GM21825 (cell line): ENCODE measurements around the gene SRSF7.
A peak's percentile ranks its signal among the peaks of the same experiment; 100 is the strongest.
"Not testable (repeated sequence)": the region's sequence is repeated elsewhere in the genome, so short reads cannot be mapped to it uniquely, and the experiment has no call there.

Experiments
- ATAC-seq: cut with Tn5 transposase; IDR thresholded peaks from one replicate; pipeline ENCODE4 v1.9.1; 2021; ENCODE audit warnings: mild to moderate bottlenecking, moderate library complexity; ENCODE audit not compliant: unreplicated experiment

The SRSF7 gene

DNA sequence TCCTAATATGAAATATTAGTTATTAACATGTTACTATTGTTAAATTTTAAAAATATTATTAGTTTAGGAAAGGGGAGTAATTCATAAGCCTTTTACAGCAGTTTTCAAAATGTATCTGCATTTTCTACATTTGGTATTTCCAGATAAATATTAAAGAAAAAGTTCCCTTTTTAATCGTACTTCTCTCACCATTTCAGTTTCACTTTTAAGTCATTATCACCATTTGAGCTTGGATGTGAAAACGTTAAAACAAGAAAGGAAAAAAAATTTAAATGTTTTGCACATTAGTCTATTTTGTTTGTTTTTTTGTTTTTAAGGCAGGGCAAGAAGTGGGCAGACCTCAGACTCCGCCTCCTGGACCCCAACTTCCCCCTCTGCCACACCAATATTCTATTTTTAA lies 3.3 kb upstream of the SRSF7 start:
- ATAC-seq: no peak

DNA sequence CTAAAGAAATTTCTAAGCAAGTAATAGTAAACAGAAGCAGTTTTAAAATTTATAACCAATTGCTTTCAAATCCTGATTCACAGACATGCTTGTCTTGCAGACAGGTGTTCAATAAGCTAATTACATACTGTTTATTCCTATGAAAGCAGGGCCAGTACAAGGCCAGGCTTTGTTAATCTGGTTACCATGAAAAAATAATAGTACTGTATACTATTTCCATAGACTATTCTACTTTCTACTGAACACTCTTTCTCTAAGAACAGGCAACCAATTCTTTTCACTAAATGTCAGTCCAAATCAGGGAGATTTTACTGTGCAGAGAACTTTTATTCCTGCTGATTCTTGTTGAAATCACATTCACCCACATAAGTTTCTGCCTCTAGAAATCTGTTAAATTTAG lies 2.9 kb upstream of the SRSF7 start:
- no peak for ATAC-seq

DNA sequence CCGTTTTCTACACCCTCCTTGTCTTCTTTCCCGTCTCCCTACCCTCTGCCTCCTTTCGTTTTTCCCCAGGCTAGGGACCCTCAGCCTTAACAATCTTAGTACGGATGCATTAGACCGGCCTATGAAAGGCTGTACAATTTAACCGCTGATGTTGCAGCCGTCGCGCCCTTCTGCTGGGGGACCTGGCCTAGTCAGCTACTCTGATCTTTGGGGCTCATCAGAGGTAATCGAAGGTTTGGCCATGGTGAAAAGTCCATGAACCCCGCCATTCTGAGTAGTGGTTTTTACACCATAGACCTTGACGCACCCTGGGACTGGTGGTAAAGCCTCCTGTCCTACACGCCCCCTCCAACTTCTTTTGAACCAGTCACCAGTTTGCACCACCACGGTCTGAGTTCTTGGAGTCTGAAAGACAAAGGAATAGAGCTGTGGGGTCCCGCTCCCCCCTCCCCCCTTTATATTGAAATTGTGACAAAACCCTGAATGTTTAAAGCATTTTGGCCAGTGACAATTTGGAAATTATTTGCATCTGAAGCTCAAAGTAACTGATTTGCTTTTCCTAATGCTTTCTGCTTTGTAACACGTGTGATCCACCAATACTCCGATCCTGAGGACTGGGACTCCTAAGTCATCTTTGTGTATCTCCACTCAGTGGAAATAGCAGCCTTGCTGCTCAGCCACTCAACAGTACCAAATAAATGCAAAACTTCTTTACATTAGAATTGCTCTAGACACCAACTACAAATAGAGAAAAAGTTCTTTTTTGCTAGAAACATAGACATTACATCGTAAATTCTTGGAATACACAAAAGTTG lies 642 bp upstream of the SRSF7 start:
- ATAC-seq: no peak

DNA sequence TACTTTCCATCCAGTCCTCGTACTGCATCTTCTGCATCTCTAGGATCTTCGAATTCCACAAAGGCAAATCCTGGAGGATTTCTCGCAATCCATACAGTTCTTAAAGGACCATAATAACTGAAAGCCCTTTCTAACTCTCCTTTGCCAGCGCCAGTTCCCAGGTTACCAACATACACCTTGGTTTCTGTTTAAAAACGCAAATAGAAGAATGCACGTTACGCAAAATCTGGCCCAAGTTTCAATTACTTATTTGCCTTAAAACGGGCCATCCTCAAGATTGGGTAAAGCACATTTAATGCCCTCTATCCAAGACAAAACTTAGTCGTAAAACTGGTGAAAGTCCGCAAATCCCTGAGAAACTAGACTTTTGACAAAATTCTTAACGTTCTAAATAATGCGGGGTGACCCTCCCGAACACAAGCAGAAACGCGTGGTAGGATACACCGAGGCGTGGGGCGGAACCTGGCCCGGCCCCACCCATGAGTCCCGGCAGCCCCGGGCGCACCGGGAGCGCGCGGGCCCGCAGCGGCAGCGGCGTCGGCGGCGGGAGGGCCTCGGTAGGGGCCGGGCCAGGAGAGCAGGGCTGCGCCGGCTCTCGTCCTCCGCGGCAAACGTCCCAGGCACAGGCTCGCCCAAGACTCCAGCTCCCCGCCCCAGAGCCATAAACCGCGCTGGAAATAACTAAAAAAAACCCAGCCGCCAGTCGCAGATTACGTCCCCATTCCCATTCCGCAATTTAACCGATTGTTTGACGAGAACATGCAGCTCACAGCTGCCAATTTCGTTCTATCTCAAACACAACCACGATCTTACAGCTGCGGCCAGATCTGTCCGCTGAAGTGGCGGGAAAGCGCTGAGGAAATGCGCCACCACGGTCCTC lies 910 bp downstream of the SRSF7 start:
- ATAC-seq: peak; percentile 37

DNA sequence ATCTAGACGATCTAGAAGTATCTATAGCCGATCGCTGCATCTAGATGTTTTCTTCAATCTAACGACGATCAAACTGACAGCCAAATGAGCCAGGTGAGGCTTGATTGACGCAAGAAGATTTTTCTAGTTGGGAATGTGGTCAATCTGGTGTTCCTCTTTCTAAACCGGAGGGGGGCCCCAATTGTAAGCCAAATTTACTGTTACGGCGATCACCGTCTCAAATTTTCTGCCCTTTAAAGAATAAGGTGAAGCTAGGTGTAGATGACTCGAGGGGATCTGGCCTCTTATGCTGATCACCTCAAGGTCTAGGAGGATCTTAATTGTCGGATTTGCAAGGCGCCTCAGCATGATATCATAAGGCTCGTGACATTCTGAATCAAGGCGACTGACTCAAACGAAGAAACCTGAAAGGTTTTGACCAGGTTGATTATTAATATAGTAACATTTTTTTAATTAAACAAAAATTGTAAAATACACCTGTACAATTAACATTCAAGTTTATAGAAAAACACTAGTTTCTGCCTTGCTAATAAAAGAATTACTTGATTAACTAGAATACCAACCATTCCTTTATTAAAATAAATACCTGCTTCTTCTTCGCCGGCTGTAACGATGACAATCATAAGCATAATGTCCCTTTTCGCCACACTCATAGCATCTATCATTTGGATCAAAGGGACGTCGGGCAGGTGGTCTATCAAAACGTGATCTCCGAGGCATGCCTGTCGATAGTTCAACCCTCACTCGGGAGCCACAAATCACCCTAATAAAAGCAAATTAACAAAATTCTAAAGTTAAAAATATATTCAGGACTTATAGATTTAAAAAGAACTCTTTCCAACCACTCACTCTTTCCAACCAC lies 2.0 kb downstream of the SRSF7 start:
- ATAC-seq: no peak

DNA sequence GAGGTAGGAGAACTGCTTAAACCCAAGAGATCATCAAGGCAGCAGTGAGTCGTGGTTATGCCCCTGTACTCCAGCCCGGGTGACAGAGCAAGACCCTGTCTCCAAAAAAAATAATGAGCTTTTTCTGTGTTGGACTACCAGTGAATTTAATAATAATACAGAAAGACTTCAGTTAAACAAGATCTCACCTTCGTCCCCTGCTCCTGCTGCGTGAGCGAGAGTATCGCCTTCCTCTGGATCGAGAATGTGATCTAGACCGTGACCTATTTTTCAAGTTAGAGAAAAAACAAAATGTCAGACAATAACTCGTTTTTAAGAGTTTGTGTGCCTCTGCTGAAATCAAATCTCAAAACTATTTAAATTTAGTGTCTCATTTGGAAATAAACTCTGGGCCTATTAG lies 2.8 kb downstream of the SRSF7 start:
- ATAC-seq: no peak

DNA sequence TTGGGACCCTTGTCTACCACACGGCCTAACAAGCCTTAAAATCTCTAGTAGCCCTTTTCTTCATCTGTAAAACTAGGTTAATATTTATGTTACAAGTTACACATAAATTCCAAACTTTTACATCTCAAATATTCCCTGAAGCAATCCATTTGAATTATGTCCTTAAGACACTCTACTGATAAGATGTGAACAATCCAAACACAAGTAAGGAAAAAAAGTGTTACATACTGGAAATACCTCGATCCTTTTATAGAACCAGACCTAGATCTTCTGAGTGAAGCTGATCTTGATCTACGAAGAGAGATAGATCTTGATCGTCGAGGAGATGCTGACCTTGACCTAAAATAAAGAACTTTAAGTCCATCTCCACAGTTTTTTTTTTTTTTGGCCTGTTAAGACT lies 3.3 kb downstream of the SRSF7 start:
- no peak for ATAC-seq

DNA sequence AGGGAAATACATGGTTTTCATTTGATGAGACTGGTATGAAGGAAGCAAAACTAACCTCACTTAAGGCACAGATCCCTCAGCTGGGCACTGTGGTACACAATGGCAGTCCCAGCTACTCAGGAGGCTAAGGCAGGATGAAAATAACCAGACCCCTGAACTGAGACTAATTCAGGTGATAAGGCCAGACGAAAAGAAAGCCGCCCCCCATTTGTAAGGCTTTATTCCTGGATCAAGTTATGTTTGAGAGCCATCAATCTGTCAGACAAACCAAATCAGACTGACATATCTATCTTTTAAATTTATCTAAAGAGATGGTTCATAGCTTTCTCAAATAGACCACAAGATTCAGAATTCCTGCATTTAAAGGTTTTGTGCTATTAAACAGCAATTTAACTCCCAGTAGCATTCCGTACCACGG lies 4.1 kb downstream of the SRSF7 start:
- no peak for ATAC-seq

DNA sequence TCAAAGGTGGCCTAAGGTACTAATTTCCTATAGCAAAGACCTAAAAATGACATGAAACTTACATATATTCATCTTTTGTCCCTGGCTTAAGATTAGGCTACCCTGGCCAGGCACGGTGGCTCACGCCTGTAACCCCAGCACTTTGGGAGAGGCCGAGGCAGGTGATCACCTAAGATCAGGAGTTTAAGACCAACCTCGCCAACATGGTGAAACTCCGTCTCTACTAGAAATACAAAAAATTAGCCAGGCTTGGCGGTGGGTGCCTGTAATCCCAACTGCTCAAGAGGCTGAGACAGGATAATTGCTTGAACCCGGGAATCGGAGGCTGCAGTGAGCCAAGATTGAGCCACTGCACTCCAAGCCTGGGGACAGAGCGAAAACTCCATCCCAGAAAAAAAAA lies 5.9 kb downstream of the SRSF7 start:
- no peak for ATAC-seq

DNA sequence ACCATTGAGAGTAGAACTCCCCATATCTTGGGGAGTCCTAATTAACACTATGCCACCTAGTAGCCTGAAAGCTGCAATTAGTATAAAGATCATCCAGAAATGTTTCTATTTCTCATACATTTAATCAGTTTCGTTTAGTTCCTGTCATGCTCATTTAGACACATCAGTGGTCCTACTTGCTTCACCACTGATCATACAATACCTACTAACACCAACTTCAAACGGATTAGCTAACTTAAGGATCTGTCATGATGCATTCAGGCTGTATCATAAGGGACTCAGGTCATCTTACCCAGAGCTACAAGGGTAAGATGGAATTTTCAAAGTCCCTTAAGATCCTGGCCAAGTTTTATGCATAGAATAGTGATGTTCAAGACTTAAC lies 6.8 kb downstream of the SRSF7 start:
- ATAC-seq: no peak

DNA sequence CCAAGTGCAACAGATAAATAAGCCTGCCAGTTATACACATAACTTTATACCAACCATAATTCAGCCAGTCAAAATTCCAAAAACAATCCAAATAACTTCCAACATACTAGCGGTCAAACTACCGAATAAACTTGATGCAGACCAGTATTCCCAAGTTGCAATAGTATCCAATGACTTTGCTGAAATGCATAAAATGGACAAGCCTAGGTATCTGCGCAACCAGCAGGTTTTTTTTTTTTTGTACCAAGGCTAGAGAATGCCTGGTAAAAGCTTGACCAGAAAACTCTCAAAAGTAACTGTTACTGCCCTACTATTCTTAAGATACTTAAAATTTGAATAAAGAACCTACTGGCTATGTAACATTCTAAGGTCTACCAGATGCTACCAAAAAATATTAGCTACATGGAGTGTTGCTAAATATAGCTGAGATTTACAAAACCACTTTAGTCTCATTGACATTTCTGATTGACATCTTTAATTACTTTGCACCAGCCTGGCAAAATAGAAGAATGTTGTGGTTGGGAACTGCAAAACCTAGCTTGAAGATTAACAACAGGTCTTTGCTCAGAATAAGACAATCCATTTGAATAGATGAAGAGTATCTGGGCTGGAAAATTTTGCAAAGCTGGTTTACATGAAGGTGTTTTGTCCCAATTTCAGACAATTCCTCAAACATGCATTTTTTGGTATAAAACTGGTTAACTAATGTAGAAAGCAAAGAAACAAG lies 7.3 kb downstream of the SRSF7 start:
- no peak for ATAC-seq

DNA sequence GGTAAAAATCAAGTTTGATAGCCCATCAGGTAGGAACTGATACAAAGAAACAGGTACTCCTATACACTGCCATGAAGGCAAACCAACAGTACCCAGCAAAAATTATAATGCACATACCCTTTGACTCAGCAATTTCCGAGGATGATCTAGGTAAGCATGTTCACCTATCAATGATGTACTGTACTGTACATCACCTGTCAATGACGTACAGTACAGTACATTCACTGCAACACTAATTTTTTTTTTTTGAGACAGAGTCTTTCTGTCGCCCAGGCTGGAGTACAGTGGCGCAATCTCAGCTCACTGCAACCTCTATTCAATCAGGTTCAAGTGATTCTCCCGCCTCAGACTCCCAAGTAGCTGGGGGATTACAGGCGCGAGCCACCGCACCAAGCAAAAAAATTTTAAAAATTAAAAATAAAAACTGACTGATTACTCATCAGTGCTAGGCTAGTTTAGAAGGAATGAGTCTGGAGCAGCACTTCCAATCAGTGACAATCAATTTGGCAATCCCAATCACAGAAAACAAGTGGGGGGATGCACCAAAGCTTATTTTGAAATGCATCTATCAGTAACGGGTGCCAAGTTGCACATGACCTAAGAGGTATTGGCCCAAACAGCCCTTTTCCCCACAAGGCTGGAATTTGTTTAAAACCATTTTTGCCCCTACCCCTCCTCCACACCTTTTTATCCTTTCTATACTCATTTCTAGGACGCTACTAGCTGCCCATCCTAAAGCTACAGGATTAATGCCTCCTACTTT lies 8.2 kb downstream of the SRSF7 start:
- ATAC-seq: no peak

DNA sequence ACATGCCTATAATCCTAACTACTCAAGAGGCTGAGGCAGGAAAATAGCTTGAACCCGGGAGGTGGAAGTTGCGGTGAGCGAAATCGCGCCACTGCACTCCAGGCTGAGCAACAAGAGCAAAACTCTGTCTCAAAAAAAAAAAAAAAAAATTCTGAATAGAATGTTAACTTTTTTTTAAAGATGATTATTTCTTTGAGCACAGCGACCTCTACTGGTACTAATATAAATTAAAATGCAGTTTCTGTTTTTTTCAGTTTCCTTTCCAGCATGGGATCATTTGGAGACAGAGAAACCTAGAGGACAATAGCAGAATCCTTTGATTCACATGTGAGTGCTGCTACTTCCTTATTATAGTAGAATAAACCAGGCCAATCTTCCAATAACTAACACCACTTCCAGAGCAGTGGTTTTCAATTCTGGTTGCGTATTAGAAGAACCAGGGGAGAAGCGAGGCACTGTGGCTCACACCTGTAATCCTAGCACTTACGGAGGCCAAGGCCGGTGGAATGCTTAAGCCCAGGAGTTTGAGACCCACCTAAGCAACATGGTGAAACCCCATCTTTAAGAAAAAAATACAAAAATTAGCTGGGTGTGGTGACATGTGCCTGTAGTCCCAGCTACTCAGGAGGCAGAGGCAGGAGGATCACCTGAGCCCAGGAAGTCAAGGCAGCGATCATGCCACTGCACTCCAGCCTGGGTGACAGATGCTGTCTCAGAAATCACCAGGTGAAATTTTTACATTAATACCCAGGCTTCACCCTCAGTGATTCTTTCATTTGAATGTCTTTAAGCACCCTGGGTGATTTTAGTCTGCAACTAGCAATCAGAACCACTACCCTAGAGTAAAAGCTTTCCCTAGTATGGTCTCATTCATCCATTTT lies 10.1 kb downstream of the SRSF7 start:
- no peak for ATAC-seq

DNA sequence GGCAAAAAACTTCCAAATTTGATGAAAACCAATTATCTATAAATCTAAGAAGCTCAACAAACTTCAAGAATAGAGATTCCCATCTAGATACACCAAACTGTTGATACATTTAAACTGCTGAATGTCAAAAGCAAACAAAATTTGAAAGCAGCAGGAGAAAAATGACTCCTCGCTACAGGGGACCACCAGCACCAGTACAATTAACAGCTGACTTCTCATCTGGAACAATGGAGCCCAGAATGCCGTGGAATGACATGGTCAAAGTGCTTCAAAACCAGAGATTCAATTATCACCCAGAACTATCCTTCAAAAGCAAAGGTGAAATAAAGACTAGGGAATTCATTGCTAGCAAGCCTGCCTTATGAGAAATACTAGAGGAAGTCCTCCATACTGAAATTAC lies 11.6 kb downstream of the SRSF7 start:
- no peak for ATAC-seq

DNA sequence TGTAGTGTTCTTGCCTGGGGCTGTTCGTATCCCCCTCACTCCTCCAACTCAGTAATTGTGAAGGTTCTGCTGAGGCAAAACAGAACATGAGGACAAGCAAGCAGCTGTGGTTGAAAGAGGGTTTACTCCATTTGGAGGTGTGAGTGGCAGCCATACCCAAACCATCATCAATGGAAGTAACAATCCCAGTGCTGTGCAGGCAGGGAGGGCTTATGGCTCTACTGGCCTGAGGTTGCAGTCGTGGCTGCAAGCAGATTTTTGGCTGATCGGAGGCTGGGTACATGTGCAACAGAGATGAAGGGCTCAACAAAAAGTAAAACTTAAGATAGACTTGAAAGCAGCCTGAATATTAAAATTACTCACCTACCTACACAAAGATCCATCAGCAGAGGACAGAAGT lies 13.2 kb downstream of the SRSF7 start:
- no peak for ATAC-seq

DNA sequence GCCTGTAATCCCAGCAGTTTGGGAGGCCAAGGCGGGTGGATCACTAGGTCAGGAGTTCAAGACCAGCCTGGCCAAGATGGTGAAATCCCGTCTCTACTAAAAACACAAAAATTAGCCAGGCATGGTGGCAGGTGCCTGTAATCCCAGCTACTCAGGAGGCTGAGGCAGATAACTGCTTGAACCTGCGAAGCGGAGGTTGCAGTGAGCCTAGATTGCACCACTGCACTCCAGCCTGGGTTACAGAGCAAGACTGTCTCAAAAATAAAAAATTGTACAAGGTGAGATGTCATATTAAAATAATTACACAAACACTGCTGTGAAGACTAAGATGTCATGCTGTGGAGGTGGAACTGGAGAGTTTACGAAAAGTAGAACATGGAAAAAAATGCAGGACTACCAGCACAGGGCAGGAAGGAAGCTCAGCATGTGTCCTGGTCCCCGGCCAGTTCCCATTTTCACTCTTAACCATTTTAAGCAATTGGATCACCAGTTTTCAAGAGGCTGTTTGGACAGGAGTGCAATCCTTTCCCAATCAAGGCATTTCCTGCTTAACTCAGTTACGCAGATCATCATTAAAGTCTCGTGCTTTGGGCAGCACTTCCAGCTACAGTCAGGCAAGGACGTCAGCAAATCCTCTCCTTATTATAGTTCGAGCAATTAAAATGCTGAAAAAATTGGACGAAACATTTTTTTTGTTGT lies 14.0 kb downstream of the SRSF7 start:
- ATAC-seq: not testable (repeated sequence)

DNA sequence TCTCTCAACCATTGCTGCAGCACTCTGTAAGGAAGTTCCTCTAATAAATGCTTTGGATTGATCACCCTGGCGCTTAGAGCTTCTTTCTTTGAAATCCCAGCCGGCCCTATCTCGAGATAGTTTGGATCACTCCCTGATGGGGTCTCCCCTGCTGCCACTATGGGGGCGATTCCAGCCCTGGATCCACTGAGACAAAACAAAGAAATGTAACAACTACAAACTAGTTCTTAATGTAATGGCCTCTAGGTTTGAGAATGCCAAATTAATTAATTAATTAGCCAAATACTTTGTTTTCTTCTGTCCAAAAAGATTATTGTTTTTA lies 15.2 kb downstream of the SRSF7 start:
- no peak for ATAC-seq

DNA sequence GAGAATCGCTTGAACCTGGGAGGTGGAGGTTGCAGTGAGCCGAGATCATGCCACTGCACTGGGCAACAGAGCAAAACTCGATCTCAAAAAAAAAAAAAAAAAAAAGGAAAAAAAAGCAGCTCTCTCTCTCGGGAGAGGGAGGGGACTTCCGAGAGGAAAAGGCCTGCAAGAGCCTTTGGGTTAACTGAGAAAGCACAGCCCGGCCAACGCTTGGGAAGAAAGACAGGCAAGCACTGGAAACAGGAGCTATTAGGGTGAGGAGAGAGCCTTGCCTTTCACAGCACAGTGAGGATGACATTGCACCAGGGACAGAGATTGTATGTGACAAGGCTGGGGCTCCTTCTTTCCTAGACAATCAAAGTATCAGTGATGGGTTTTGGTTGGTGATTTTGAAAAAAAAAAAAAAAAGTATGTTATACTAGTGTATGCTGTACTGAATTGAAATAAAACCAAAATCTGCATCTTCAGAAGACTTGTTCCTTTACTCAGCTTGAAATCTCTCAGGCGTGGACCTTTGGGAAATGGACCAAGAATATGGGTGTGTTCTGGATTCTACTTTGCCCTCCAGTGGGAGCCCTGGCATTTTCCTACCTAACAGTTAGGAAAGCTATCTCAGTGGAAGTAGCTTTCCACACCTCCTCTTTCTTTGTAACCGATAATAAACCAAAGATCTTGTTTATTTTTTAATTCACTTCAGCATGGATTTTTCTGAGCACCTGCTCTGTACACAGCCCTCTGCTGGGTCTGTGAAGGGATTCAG lies 16.7 kb downstream of the SRSF7 start:
- ATAC-seq: no peak
